GM19025 (cell line): Measurements from ENCODE around the gene ACSS1.

ENCODE experiments used
- ATAC-seq: cut with Tn5 transposase; IDR thresholded peaks from one replicate; pipeline ENCODE4 v1.9.1; 2021; ENCODE audit warnings: mild to moderate bottlenecking, low read depth, moderate library complexity; ENCODE audit not compliant: unreplicated experiment

ACSS1 gene

GRCh38 chr20:25033265-25033923, 24.5 kb downstream of the ACSS1 start:
- no peak for ATAC-seq

DNA sequence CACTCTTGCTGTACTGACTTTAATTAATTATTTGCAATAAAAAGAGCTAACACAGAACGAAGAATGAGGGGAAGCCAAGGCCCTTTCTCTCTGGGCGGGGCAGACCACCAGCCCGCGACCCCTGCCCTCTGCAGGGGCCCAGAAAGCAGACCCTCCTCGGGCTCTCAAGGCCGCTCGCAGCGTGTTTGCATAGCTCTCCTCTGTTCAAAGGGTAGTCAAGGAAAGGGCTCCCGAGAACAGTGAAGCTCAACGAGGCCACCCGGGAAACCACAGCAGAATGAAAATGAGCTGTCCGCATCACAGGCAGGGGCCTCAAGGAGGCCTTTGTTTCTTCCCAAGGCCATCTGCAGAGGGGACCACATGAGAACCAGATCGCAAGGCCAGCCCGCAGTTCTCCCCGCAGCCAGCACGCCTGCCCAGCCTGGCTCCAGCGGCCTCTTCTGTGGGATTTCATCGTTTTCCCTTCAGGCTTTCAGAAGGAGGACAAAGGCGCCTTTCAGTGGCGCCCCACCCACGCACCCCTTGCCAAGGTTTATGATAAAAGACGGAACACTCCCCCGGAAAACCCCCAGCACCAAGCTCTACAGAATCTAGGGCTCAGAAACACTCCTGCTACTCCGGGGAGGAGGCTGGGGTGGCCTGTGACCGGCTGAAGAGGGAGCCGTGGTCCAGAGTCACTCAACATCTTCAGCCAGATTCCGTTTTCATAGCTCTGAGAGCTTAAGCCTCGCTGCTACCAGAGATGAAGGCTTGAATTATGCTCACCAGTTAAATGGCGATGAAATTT, 25.3 kb downstream of the ACSS1 start:
- no peak for ATAC-seq

GRCh38 chr20:25032065-25032477, 25.9 kb downstream of the ACSS1 start:
- no peak for ATAC-seq

GRCh38 chr20:25031241-25031640, 26.7 kb downstream of the ACSS1 start:
- ATAC-seq: no peak

DNA sequence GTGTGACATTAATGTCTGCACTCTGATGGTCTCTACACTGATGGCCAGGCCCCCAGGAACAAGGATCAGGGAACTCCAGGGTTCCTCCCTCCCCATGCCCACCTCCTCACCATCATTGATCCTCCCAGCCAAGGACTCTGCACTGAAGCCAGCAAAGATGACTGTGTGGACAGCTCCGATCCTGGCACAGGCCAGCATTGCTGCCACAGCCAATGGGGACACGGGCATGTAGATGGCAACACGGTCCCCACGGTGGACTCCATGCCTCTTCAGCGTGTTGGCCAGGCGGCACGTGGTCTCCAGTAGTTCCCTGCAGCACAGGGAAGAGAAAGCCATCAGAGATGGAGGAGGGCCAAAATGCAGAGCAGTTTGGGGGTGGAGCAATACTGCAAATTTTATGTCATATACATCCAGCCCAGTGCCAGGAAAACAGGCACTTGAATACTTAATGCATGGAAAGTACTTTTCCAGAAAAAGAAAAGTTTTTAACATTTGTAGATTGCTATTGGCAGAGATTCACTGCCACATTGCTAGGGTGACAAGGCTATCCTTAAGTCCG, 27.2 kb downstream of the ACSS1 start:
- no peak for ATAC-seq

- no peak for ATAC-seq
These were observed 27.8 kb downstream of the ACSS1 start for GRCh38 chr20:25030007-25030648.

DNA sequence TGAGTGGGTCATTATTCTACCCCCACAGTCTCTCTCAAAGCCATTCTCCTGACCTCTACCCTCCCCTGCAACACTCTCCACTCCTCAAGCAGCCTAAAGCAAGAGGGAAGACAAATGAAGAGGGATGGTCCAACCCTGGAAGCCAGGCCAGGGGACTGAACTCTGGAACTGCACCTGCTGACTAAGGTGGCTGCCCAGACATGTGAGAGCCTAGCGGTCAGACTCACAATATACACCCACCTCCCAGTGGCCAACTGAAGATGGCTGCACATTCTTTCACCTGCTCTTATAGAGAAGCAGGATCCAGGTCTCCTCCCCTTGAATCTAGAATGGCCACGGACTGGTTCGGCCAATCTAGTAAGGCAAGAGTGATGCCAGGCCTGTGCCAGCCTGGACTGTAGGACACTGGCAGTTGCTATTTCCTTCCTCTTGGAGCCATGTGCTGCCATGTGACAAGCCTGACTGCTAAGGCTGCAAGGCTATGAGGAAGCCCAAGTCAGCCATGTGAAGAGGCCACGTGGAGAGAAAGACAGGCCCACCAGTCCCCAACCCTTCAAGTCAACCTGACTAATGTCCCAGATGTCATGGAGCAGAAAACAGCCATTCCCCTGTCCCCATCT, 31.8 kb downstream of the ACSS1 start:
- ATAC-seq: no peak

DNA sequence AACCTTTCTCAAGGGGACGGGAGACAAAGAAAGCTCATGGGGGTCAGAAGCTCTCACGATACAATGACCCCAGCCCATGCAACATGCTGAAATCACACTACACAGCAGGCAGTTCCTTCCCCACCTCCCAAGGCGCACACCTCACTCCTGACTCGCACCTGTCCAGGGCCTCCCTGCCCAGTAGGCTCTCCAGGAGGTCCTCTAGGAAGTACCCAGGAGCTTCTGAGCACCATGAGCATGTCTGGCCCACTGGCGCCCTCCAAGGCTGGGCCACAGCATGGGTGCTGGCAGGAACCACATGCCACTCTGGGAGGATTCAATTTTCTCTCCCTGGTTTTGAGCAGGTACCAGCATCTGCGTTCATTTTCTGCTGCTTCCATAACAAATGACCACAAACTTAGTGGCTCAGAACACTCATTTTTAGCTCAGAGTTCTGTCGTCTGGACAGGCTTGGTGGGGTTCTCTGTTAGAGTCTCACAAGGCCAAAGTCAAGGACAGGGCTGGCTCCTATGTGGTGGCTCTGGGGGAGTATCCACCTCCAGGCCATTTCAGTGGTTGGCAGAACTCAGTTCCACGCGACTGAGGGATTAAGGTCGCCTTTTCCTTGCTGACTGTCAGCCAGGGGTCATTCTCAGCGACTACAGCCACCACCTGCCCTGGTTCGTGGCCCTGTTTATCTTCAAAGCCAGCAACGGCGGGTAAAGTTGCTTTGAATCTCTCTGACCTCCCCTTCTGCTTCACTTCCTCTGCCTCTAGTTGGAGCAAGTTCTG, 32.7 kb downstream of the ACSS1 start:
- no peak for ATAC-seq

DNA sequence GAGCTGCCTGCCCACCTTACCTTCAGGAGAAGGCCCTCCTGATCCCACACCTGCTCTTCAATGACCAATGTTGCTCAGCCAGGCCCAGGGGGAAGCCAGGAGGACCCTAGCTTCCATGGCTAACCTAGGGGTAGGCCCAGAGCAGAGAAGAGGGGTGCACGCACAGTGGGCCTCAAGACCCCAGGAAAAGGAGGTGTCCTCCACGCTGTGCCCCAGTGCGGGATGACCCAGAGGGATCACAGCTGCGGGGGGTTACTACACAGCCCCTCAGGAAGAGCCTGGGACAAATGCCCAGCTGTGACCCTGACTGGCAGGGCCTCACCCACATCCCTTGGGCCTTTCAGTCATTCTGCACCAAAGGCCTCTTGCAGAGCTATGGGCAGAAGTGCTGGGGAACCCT, 33.8 kb downstream of the ACSS1 start:
- ATAC-seq: no peak

- ATAC-seq: no peak
These were observed 34.6 kb downstream of the ACSS1 start for GRCh38 chr20:25023356-25023755.

DNA sequence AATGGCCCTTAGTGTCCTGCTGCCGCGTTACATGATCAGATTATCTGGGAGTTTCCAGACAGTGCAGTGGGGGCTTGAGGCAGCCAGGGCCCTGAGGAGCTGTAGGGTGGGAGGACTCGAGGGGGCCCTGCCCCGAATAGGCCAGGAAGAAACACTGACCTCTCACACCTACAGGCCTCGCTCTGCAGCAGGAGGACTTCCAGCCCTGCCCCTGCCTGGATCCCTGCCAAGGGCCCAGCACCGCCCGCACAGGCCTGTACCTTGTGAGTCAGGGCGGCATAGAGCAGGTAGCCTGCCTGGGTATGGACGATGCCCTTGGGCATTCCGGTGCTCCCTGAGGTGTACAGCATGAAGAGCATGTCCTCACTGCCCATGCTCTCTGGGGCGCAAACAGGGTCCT, 35.3 kb downstream of the ACSS1 start:
- ATAC-seq: no peak

GRCh38 chr20:25021336-25021735, 36.6 kb downstream of the ACSS1 start:
- ATAC-seq: no peak

DNA sequence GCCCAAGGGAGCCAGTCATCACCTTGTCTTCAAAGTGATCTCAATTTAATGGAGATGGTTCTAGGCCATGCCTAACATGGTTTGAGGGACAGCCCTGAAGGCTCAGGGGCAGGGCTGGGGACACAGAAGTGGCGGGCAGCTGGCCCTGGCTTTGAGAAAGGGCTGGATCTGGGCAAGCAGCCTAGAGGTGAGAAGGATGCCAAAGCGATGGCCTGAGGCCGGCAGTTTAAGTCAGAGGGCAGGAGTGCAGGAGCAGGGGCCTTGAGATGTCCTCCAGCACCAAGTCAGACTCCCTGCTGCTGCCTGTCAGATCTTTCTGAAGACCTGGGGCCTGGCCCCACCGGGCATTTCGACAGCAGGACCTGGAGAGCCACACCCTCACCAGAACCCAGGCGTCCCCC, 37.0 kb downstream of the ACSS1 start:
- no peak for ATAC-seq

- ATAC-seq: no peak
These were observed 37.6 kb downstream of the ACSS1 start for GRCh38 chr20:25020345-25020744.

DNA sequence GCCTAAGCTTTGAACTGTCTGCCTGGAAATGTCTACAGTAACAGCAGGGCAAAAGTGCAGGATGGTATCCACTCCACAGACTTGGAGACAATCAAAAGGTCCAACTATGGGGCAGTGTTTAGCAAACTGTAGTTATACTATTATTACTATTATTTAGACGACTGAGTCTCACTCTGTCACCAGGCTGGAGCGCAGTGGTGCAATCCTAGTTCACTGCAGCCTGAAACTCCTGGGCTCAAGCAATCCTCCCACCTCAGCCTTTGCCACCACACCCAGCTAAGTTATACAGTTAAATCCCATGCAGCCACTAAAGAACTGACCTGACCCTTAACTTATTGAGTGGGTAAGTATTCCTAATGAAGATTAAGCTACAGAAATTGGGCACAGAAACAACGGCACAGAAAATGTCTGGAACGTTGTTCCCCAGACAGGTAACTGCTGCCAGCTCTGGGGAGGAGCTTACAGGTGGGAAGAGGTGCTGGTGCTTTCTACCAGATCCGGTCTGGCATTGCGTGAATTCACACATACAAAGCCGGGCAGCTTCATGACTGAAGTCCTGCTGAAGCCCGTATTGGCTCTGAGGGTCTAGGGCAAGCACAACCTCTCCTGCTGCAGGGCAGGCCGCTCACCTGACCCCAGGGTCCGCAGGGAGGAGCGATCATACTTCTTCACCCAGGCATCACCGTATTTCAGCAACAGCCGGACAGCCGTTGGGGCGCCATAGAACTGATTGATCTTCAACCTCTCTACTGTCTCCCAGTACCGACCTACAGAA, 38.4 kb downstream of the ACSS1 start:
- no peak for ATAC-seq

DNA sequence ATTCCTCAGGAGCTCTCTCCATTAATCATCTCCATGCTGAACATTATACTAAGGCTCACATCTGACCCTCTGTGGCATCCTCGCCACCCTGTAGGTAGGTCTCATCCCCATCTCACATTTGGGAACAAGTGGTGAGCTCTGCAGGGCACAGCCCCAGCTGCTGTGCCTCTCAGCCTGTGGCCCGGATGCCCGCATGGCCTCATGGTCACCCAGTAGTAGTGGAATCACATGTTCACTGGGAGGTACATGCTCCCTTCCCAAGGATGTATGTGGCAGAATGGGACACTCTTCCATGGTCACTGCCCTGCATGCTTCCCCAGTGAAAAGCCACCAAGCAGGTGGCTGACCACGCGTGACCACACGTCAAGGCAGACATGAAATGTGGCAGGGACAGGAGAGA, 39.1 kb downstream of the ACSS1 start:
- no peak for ATAC-seq

GRCh38 chr20:25018425-25018824, 39.5 kb downstream of the ACSS1 start:
- ATAC-seq: no peak

- ATAC-seq: no peak
These were observed 40.6 kb downstream of the ACSS1 start for GRCh38 chr20:25017257-25017803.

GRCh38 chr20:25016471-25016870, 41.5 kb downstream of the ACSS1 start:
- no peak for ATAC-seq
